HCT116 (cell line): Measurements from ENCODE around the gene VTI1A. TPM values are rescaled to one million over a fixed set of nuclear protein-coding genes. Genes with fewer than 3 reads are reported as not detected.

Experiments used
- ATAC-seq: fragments of 200-7000 bp; cut with Tn5 transposase; 2 replicates; pipeline ENCODE4 v1.9.1; 2020; ENCODE audit warnings: mild to moderate bottlenecking, moderate library complexity
- BruUV-seq: library from RNA; stranded (reverse); fragments of 400-500 nt; replicated peaks from 2 replicates; lab custom pipeline; 2021; lab: Mats Ljungman, UMichigan
- CTCF ChIA-PET: fragments of 300-600 bp; sonication (Branson Sonifier 250); formaldehyde crosslinking; loops from one replicate; lab custom pipeline; 2021; ENCODE audit warnings: antibody characterized with exemption; lab: Charles Lee
- POLR2A ChIA-PET: fragments of 300-600, 350-600 bp; sonication (Branson Sonifier 250); formaldehyde crosslinking; loops from one replicate; lab custom pipeline; 2021; ENCODE audit warnings: antibody characterized with exemption; lab: Charles Lee
- RAD21 ChIA-PET, 2 experiments: fragments of 300-600 bp; sonication (Branson Sonifier 250); formaldehyde crosslinking; loops; one replicate each; lab custom pipeline; 2023; ENCODE audit warnings: low total read pairs in 2 of 2; ENCODE audit not compliant: uncharacterized antibody in 2 of 2, unreplicated experiment in 2 of 2, low non-redundant PET in 1 of 2; lab: Charles Lee
- DNase-seq: peaks from one replicate; pipeline ENCODE4 v3.0.0-alpha.2; 2010; ENCODE audit warnings: low read depth, low spot score
- H2AFZ ChIP-seq: fragments of 200-600 bp; shearing (Covaris generic), sonication (generic); 2 replicates; pipeline ENCODE4 v1.6.1; 2017; ENCODE audit warnings: low read depth, mixed run types, mixed read lengths, antibody characterized with exemption, low read length; ENCODE audit not compliant: poor library complexity, severe bottlenecking
- H3K27ac ChIP-seq: 2 replicates; pipeline ENCODE4 v1.5.1; 2012; ENCODE audit warnings: low read depth, low read length
- H3K27me3 ChIP-seq: fragments of 200-600 bp; sonication (generic); 2 replicates; pipeline ENCODE4 v1.6.1; 2016; ENCODE audit warnings: mixed run types, low read length, mixed read lengths; ENCODE audit not compliant: insufficient read depth
- H3K36me3 ChIP-seq, 2 experiments: fragments of 200-500 bp in 1 of 2; fragments of 200-600 bp in 1 of 2; sonication (Bioruptor generic) in 1 of 2; sonication (generic) in 1 of 2; 2 replicates each; pipeline versions ENCODE4 v1.5.1 to v1.6.1; 2014 to 2016; ENCODE audit warnings: low read length in 2 of 2, inconsistent platforms in 1 of 2, mixed read lengths in 1 of 2, mixed run types in 1 of 2; ENCODE audit not compliant: insufficient read depth in 2 of 2, control insufficient read depth in 1 of 2
- H3K4me1 ChIP-seq, 2 experiments: fragments of 200-600 bp in 1 of 2; sonication (generic) in 1 of 2; 2 replicates each; pipeline versions ENCODE4 v1.5.1 to v1.6.1; 2012 to 2017; ENCODE audit warnings: low read length in 2 of 2, inconsistent platforms in 1 of 2, mild to moderate bottlenecking in 1 of 2, mixed read lengths in 1 of 2, mixed run types in 1 of 2, moderate library complexity in 1 of 2; ENCODE audit not compliant: insufficient read depth in 2 of 2, control insufficient read depth in 1 of 2
- H3K4me2 ChIP-seq: fragments of 200-600 bp; sonication (generic); 2 replicates; pipeline ENCODE4 v1.6.1; 2017; ENCODE audit warnings: mixed run types, low read length, mixed read lengths
- H3K4me3 ChIP-seq, 2 experiments: fragments of 200-600 bp in 1 of 2; sonication (generic) in 1 of 2; replicated peaks in 1 of 2; 2 replicates each; pipeline ENCODE4 v1.5.1; 2011 to 2016; ENCODE audit warnings: low read length in 2 of 2, control low read depth in 1 of 2, low read depth in 1 of 2, mild to moderate bottlenecking in 1 of 2, mixed read lengths in 1 of 2, mixed run types in 1 of 2
- H3K79me2 ChIP-seq: fragments of 200-600 bp; sonication (generic); 2 replicates; pipeline ENCODE4 v1.6.1; 2017; ENCODE audit warnings: mild to moderate bottlenecking, mixed run types, low read length, moderate library complexity, mixed read lengths; ENCODE audit not compliant: insufficient read depth
- H3K9ac ChIP-seq: fragments of 200-600 bp; sonication (generic); 2 replicates; pipeline ENCODE4 v1.6.1; 2016; ENCODE audit warnings: low read length, mixed read lengths
- H3K9me2 ChIP-seq: fragments of 200-600 bp; sonication (generic), shearing (Covaris generic); 2 replicates; pipeline ENCODE4 v1.6.1; 2017; ENCODE audit warnings: mixed run types, mild to moderate bottlenecking, moderate library complexity; ENCODE audit not compliant: insufficient read depth
- H3K9me3 ChIP-seq, 2 experiments: fragments of 200-500 bp in 1 of 2; fragments of 200-600 bp in 1 of 2; sonication (Bioruptor generic) in 1 of 2; sonication (generic) in 1 of 2; 2 replicates each; pipeline ENCODE4 v1.6.1; 2014 to 2017; ENCODE audit warnings: low read length in 2 of 2, mixed read lengths in 2 of 2, inconsistent platforms in 1 of 2, low read depth in 1 of 2, mild to moderate bottlenecking in 1 of 2, mixed run types in 1 of 2, moderate library complexity in 1 of 2; ENCODE audit not compliant: control insufficient read depth in 1 of 2, insufficient read depth in 1 of 2
- H4K20me1 ChIP-seq: fragments of 200-600 bp; sonication (generic), shearing (Covaris generic); 2 replicates; pipeline ENCODE4 v1.6.1; 2017; ENCODE audit warnings: mixed run types, mild to moderate bottlenecking, moderate library complexity; ENCODE audit not compliant: insufficient read depth
- ATF3 ChIP-seq: IDR thresholded peaks from 2 replicates; pipeline ENCODE4 v1.6.1; 2012
- CBX3 ChIP-seq: IDR thresholded peaks from 2 replicates; pipeline ENCODE4 v1.6.1; 2012; ENCODE audit warnings: low read depth
- CEBPB ChIP-seq: IDR thresholded peaks from 2 replicates; pipeline ENCODE4 v1.6.1; 2012; ENCODE audit warnings: low read depth
- CTCF ChIP-seq, 3 experiments: fragments of 200-600 bp in 1 of 3; sonication (generic) in 1 of 3; IDR thresholded peaks in 2 of 3; conservative IDR thresholded peaks in 1 of 3; 2 replicates each; pipeline ENCODE4 v1.5.1; 2012 to 2017; ENCODE audit warnings: low read depth in 2 of 3, low read length in 2 of 3, antibody characterized with exemption in 1 of 3, borderline replicate concordance in 1 of 3, control low read depth in 1 of 3, mild to moderate bottlenecking in 1 of 3, mixed read lengths in 1 of 3, mixed run types in 1 of 3, moderate library complexity in 1 of 3; ENCODE audit not compliant: insufficient read depth in 1 of 3
- EGR1 ChIP-seq: IDR thresholded peaks from 2 replicates; pipeline ENCODE4 v1.6.1; 2012; ENCODE audit warnings: low read depth
- ELF1 ChIP-seq: IDR thresholded peaks from 2 replicates; pipeline ENCODE4 v1.6.1; 2012; ENCODE audit warnings: low read depth, borderline replicate concordance
- EZH2 ChIP-seq: fragments of 200-600 bp; sonication (generic); IDR thresholded peaks from 2 replicates; pipeline ENCODE4 v1.6.1; 2017; ENCODE audit warnings: antibody characterized with exemption, mixed run types
- EZH2phosphoT487 ChIP-seq: fragments of 200-600 bp; IDR thresholded peaks from 2 replicates; pipeline ENCODE4 v1.6.1; 2018; ENCODE audit warnings: antibody characterized with exemption, borderline replicate concordance
- FOSL1 ChIP-seq: IDR thresholded peaks from 2 replicates; pipeline ENCODE4 v1.6.1; 2012; ENCODE audit warnings: low read depth
- JUND ChIP-seq: IDR thresholded peaks from 2 replicates; pipeline ENCODE4 v1.6.1; 2012
- MAX ChIP-seq: IDR thresholded peaks from 2 replicates; pipeline ENCODE4 v1.6.1; 2012
- POLR2A ChIP-seq: IDR thresholded peaks from 2 replicates; pipeline ENCODE4 v1.7.0; 2011; ENCODE audit warnings: borderline replicate concordance; ENCODE audit not compliant: insufficient read depth, insufficient read length; ENCODE audit errors: extremely low read depth
- POLR2AphosphoS5 ChIP-seq: IDR thresholded peaks from 2 replicates; pipeline ENCODE4 v1.6.1; 2011; ENCODE audit warnings: mild to moderate bottlenecking, low read depth, low read length, moderate library complexity
- RAD21 ChIP-seq: IDR thresholded peaks from 2 replicates; pipeline ENCODE4 v1.6.1; 2012; ENCODE audit warnings: low read depth, mild to moderate bottlenecking
- REST ChIP-seq: IDR thresholded peaks from 2 replicates; pipeline ENCODE4 v1.6.1; 2012; ENCODE audit warnings: low read depth
- SRF ChIP-seq: IDR thresholded peaks from 2 replicates; pipeline ENCODE4 v1.6.1; 2012; ENCODE audit warnings: low read depth
- TCF7L2 ChIP-seq: IDR thresholded peaks from 2 replicates; pipeline ENCODE4 v1.7.0; 2011; ENCODE audit warnings: borderline replicate concordance, inconsistent platforms; ENCODE audit not compliant: insufficient read depth, insufficient read length; ENCODE audit errors: extremely low read depth
- ZBTB33 ChIP-seq: IDR thresholded peaks from 2 replicates; pipeline ENCODE4 v1.6.1; 2011; ENCODE audit warnings: mild to moderate bottlenecking, low read length, moderate library complexity; ENCODE audit not compliant: insufficient replicate concordance; ENCODE audit errors: extremely low read depth
- ZFX ChIP-seq: fragments of 450-650 bp; IDR thresholded peaks from 2 replicates; pipeline ENCODE4 v1.6.1; 2017
- intact Hi-C: fragments of 100-400 bp; cut with micrococcal nuclease; formaldehyde crosslinking; loops from 2 replicates; pipeline ENCODE4 v1.10.0; 2022
- total RNA-seq: library from RNA; stranded (reverse); gene quantifications from one replicate; pipeline ENCODE4 v1.2.1, GENCODE V29; 2021; ENCODE audit not compliant: unreplicated experiment

VTI1A gene
- total RNA-seq, 1 experiment from 2014 or later: 80.7 TPM

- ChIA-PET POLR2A (no interaction called here), RAD21 (no interaction called here), CTCF (no interaction called here)
- Histone ChIP-seq H2AFZ (no peak overlapping the region), H4K20me1 (no peaks in the 10 kb centered on the region), H3K27ac (no peak overlapping the region), H3K9ac (no peak overlapping the region), H3K79me2 (peaks cover 4% of the 10 kb centered on the region; the same call in 1 of the 2 replicates), H3K4me2 (no peak overlapping the region), H3K27me3 (no peaks in the 10 kb centered on the region), H3K4me3 (no peak overlapping the region), H3K36me3 (peaks cover 0 to 7% of the 10 kb centered on the region in 2 experiments; a peak in 2 of 4 replicates), H3K4me1 (peaks cover 23 to 32% of the 10 kb centered on the region in 2 experiments), H3K9me3 (no peaks in the 10 kb centered on the region), H3K9me2 (no peaks in the 10 kb centered on the region)
- no peak for DNase-seq
- TF ChIP-seq POLR2AphosphoS5 (no peak), CEBPB (no peak), EGR1 (no peak), RAD21 (no peak), ELF1 (no peak), REST (no peak), EZH2 (no peak), CTCF (IDR thresholded peaks at IDR 0.05 in 2 of 3, conservative IDR thresholded peaks at IDR 0.05 in 1 of 3; ENCODE audit: borderline replicate concordance in 1 of 3, insufficient read depth in 1 of 3, low read depth in 2 of 3, low read length in 2 of 3) (no peak), POLR2A (no peak), MAX (no peak), SRF (no peak), ZBTB33 (no peak), JUND (no peak), ZFX (no peak), EZH2phosphoT487 (no peak), FOSL1 (no peak), ATF3 (no peak), CBX3 (no peak), TCF7L2 (no peak)
- no peak for ATAC-seq
- no TSS peak for BruUV-seq
- intact Hi-C loops: no loop called here
Measured at GRCh38 chr10:112587729-112588128, 140.7 kb downstream of the VTI1A start.
